Omental fat pad (tissue), 4 donors: ENCODE measurements around the gene CAB39L. TPM values are rescaled to one million over a fixed set of nuclear protein-coding genes. Genes with fewer than 3 reads are reported as not detected.

Source experiments
- ATAC-seq: fragments of 150-250 bp; one replicate; pipeline ENCODE4 v1.9.1; 2016; ENCODE audit warnings: mild to moderate bottlenecking, moderate library complexity; ENCODE audit not compliant: low FRiP score
- DNase-seq: peaks from one replicate; pipeline ENCODE4 v3.0.0-alpha.2; 2019; ENCODE audit warnings: low spot score
- total RNA-seq, 4 donors: library from RNA; depleted of rRNA; stranded (reverse); fragments of >200 nt; gene quantifications; one replicate each; pipeline ENCODE4 v1.1.0, GENCODE V29; 2016
- TF ChIP-seq, protein P1 (sequence below), 3 donors: fragments of 450-650 bp; IDR thresholded peaks; one replicate each; pipeline ENCODE4 v1.5.1; 2016 to 2017; ENCODE audit warnings: antibody characterized with exemption in 3 of 3, mild to moderate bottlenecking in 3 of 3, moderate library complexity in 2 of 3

Gene CAB39L
- total RNA-seq, 4 donors from 2014 or later = 16.0 to 39.4 (median 25.7) TPM

DNA sequence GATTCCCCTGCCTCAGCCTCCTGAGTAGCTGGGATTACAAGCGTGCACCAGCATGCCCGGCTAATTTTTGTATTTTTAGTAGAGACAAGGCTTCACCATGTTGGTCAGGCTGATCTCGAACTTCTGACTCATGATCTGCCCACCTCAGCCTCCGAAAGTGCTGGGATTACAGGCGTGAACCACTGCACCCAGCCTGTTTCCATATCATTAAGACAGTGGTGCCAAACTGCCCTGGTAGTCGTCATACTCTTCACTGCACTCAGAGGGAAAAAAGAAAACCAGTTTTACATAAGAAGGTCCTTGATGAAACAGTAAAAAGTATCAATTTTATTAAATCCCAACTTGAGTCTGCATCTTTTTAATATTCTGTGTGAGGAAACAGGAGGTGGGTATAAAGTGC, 181.2 kb downstream of the CAB39L start:
- ATAC-seq (no peak), DNase-seq (no peak)

GRCh38 chr13:49259586-49259985, 184.3 kb downstream of the CAB39L start:
- no peak for ATAC-seq
- TF ChIP-seq, protein P1, sequence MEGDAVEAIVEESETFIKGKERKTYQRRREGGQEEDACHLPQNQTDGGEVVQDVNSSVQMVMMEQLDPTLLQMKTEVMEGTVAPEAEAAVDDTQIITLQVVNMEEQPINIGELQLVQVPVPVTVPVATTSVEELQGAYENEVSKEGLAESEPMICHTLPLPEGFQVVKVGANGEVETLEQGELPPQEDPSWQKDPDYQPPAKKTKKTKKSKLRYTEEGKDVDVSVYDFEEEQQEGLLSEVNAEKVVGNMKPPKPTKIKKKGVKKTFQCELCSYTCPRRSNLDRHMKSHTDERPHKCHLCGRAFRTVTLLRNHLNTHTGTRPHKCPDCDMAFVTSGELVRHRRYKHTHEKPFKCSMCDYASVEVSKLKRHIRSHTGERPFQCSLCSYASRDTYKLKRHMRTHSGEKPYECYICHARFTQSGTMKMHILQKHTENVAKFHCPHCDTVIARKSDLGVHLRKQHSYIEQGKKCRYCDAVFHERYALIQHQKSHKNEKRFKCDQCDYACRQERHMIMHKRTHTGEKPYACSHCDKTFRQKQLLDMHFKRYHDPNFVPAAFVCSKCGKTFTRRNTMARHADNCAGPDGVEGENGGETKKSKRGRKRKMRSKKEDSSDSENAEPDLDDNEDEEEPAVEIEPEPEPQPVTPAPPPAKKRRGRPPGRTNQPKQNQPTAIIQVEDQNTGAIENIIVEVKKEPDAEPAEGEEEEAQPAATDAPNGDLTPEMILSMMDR (IDR thresholded peaks at IDR 0.05) = no peak
- DNase-seq = no peak

More for the DNA sequence above, 181.2 kb downstream of the CAB39L start:
- TF ChIP-seq, protein P1 (IDR thresholded peaks at IDR 0.05) = no peak

Other genes with a start within 250 kb of the CAB39L start
- under 1 TPM in 1 of 4 donors, not detected in 3; 0.72 TPM for gene MLNR, start 223.7 kb downstream of the CAB39L start, total RNA-seq
- 1 to 10 TPM; 4.5 to 9.6 (median 7.7) TPM for gene CDADC1, start 196.1 kb downstream of the CAB39L start, total RNA-seq
- 1 to 10 TPM; 5.6 to 9.6 (median 6.6) TPM for gene SETDB2, start 210 bp upstream of the CAB39L start, total RNA-seq
- 10 to 100 TPM; 22.9 to 54.2 (median 26.9) TPM for gene PHF11, start 51.9 kb upstream of the CAB39L start, total RNA-seq
- 10 to 100 TPM in 3 of 4 donors, 1 to 10 TPM in 1; 8.4 to 17.5 (median 11.1) TPM for gene RCBTB1, start 141.5 kb upstream of the CAB39L start, total RNA-seq
- 1 to 10 TPM in 3 of 4 donors, under 1 TPM in 1; 0.93 to 4.9 (median 1.6) TPM for gene ARL11, start 184.4 kb upstream of the CAB39L start, total RNA-seq
- 10 to 100 TPM; 36.1 to 51.7 (median 39.6) TPM for gene EBPL, start 247.4 kb upstream of the CAB39L start, total RNA-seq